Mesendoderm (in vitro differentiated cells): ENCODE measurements around the gene PAK4.

Source experiments
- DNase-seq: peaks from one replicate; pipeline ENCODE4 v3.0.0; 2013
- H2AK5ac ChIP-seq: 2 replicates; pipeline ENCODE4 v1.6.1; 2013; ENCODE audit warnings: low read length, inconsistent platforms
- H2BK120ac ChIP-seq: 2 replicates; pipeline ENCODE4 v1.6.1; 2013; ENCODE audit warnings: low read depth, mild to moderate bottlenecking, low read length, moderate library complexity, mixed read lengths
- H2BK15ac ChIP-seq: replicated peaks from 2 replicates; pipeline ENCODE4 v1.6.1; 2013; ENCODE audit warnings: low read depth, mild to moderate bottlenecking, moderate library complexity
- H2BK5ac ChIP-seq: 2 replicates; pipeline ENCODE4 v1.6.1; 2013; ENCODE audit warnings: low read length, inconsistent platforms
- H3K18ac ChIP-seq: 2 replicates; pipeline ENCODE4 v1.6.1; 2013; ENCODE audit warnings: mild to moderate bottlenecking, low read length, mixed read lengths
- H3K23ac ChIP-seq: one replicate; pipeline ENCODE4 v1.6.1; 2013; ENCODE audit warnings: low read length
- H3K27ac ChIP-seq: 2 replicates; pipeline ENCODE4 v1.5.1; 2013; ENCODE audit warnings: low read depth, mild to moderate bottlenecking, inconsistent platforms, low read length, moderate library complexity
- H3K27me3 ChIP-seq: 2 replicates; pipeline ENCODE4 v1.6.1; 2013; ENCODE audit warnings: low read length, control low read depth, mild to moderate bottlenecking, inconsistent platforms; ENCODE audit not compliant: insufficient read depth, poor library complexity
- H3K36me3 ChIP-seq: 2 replicates; pipeline ENCODE4 v1.6.1; 2013; ENCODE audit warnings: low read length, inconsistent platforms; ENCODE audit not compliant: control insufficient read depth, insufficient read depth
- H3K4ac ChIP-seq: one replicate; pipeline ENCODE4 v1.6.1; 2013; ENCODE audit warnings: low read depth, mild to moderate bottlenecking, low read length, moderate library complexity
- H3K4me1 ChIP-seq: 2 replicates; pipeline ENCODE4 v1.6.1; 2013; ENCODE audit warnings: low read depth, low read length, inconsistent platforms; ENCODE audit not compliant: control insufficient read depth
- H3K4me2 ChIP-seq: 2 replicates; pipeline ENCODE4 v1.6.1; 2013; ENCODE audit warnings: low read length
- H3K4me3 ChIP-seq: 2 replicates; pipeline ENCODE4 v1.5.1; 2013; ENCODE audit warnings: mild to moderate bottlenecking, low read length
- H3K56ac ChIP-seq: one replicate; pipeline ENCODE4 v1.6.1; 2013; ENCODE audit warnings: low read length
- H3K79me1 ChIP-seq: 2 replicates; pipeline ENCODE4 v1.6.1; 2013; ENCODE audit warnings: low read length, inconsistent platforms
- H3K79me2 ChIP-seq: 2 replicates; pipeline ENCODE4 v1.6.1; 2013; ENCODE audit warnings: mild to moderate bottlenecking, low read length; ENCODE audit not compliant: control insufficient read depth, insufficient read depth
- H3K9ac ChIP-seq: 2 replicates; pipeline ENCODE4 v1.6.1; 2013; ENCODE audit warnings: low read length, inconsistent platforms
- H4K5ac ChIP-seq: one replicate; pipeline ENCODE4 v1.6.1; 2013; ENCODE audit warnings: low read length
- H4K8ac ChIP-seq: one replicate; pipeline ENCODE4 v1.6.1; 2013; ENCODE audit warnings: low read depth, mild to moderate bottlenecking, control low read depth, low read length, moderate library complexity
- WGBS: extraction: QIAGEN DNeasy Blood & Tissue Kit; methylation state at CpG from one replicate; pipeline ENCODE4 v1.1.7; 2013; ENCODE audit warnings: low lambda C conversion rate, missing lambda C conversion rate; ENCODE audit not compliant: insufficient coverage; ENCODE audit errors: extremely low coverage; 5-methylcytosine and 5-hydroxymethylcytosine counted together

PAK4 gene

DNA sequence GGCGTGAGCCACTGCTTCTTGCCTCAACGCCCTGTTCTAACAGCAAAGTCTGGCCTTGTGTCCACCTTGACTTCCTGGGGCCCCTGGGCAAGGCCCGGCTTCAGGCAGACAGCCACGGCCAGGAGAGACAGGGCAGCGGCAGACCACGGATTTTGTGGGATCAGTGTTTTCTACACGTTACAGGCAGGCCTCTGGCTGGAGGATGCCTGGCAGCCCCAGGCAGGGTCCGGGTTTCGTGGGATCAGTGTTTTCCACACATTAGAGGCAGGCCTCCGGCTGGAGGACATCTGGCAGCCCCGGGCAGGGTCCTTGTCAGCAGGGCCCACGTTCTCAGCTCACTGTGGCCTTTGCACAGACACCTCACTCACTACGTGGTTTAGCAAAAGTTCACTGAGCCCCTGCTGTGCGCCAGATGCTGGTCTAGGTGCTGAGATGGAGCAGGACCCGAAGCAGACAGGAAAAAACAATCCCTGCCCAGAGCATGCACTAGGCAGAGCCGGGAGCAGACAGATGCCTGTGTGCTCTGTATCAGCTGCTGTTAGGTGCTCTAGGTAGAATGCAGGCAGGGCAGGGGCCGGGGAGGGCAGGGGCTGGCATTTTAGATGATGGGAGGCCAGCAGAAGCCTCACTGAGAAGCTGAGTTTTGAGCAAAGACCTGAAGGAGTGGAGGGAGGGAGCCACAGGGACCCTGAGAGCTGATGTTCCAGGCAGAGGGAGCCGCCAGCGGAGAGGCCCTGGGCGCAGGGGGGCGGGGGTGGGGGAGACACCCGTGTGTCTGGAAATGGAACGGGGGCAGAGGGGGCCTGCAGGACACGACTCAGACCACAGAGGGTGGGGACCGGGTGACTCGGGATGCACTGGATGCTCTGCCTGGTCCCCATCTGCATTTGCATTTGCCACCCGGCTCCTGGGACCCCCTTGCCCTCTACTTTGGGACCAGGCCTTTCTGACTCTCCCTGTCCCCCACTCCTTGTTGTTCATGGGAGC is 46.2 kb downstream of the PAK4 start:
- H3K36me3 ChIP-seq, result no peaks in the 10 kb centered on the region
- no peak for DNase-seq
- no peak overlapping the region for H2BK120ac ChIP-seq
- H4K8ac ChIP-seq, result no peak overlapping the region
- H3K79me1 ChIP-seq, result no peaks in the 10 kb centered on the region
- no peak overlapping the region for H2AK5ac ChIP-seq
- no peak overlapping the region for H2BK5ac ChIP-seq
- no peaks in the 10 kb centered on the region for H3K27me3 ChIP-seq
- no peak overlapping the region for H3K4me3 ChIP-seq
- H3K56ac ChIP-seq, result no peak overlapping the region
- H3K23ac ChIP-seq, result no peak overlapping the region
- no peak overlapping the region for H3K4me2 ChIP-seq
- H4K5ac ChIP-seq, result no peak overlapping the region
- H2BK15ac ChIP-seq, result no peak overlapping the region
- no peaks in the 10 kb centered on the region for H3K79me2 ChIP-seq
- H3K27ac ChIP-seq, result no peak overlapping the region
- H3K4me1 ChIP-seq, result peaks cover 2% of the 10 kb centered on the region
- no peak overlapping the region for H3K18ac ChIP-seq
- H3K4ac ChIP-seq, result no peak overlapping the region
- no peak overlapping the region for H3K9ac ChIP-seq
- no CpG with 5 or more reads among the region's 27 CpGs for WGBS

DNA sequence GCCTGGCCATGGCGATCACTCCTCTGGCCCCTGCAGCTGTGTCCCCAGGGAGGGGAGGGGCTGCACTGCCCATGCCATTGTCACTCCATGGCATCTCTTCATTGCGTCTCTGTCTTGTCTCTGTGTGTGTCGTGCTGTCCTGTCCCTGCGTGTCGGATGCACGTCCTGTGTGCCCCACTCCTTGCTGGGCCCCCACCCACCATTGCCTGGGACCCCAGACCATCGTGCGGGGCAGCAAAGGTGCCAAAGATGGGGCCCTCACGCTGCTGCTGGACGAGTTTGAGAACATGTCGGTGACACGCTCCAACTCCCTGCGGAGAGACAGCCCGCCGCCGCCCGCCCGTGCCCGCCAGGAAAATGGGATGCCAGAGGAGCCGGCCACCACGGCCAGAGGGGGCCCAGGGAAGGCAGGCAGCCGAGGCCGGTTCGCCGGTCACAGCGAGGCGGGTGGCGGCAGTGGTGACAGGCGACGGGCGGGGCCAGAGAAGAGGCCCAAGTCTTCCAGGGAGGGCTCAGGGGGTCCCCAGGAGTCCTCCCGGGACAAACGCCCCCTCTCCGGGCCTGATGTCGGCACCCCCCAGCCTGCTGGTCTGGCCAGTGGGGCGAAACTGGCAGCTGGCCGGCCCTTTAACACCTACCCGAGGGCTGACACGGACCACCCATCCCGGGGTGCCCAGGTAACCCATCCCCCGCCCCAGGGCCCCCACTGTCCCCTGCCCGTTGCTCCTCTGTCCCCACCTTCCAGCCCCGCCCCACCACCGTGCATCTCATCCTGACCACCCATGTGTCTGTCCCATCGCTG is 47.3 kb downstream of the PAK4 start:
- H3K4ac ChIP-seq, result no peak overlapping the region
- no peak overlapping the region for H3K23ac ChIP-seq
- H2BK5ac ChIP-seq, result no peak overlapping the region
- H4K5ac ChIP-seq, result no peak overlapping the region
- H3K27ac ChIP-seq, result no peak overlapping the region
- H3K4me3 ChIP-seq, result no peak overlapping the region
- H4K8ac ChIP-seq, result no peak overlapping the region
- no peaks in the 10 kb centered on the region for H3K79me2 ChIP-seq
- H2BK120ac ChIP-seq, result no peak overlapping the region
- H2BK15ac ChIP-seq, result no peak overlapping the region
- H3K18ac ChIP-seq, result no peak overlapping the region
- H3K4me1 ChIP-seq, result no peaks in the 10 kb centered on the region
- H3K36me3 ChIP-seq, result no peaks in the 10 kb centered on the region
- H3K9ac ChIP-seq, result no peak overlapping the region
- WGBS, result no CpG with 5 or more reads among the region's 45 CpGs
- no peak overlapping the region for H3K4me2 ChIP-seq
- H3K27me3 ChIP-seq, result no peaks in the 10 kb centered on the region
- no peak overlapping the region for H3K56ac ChIP-seq
- no peaks in the 10 kb centered on the region for H3K79me1 ChIP-seq
- no peak for DNase-seq
- no peak overlapping the region for H2AK5ac ChIP-seq

DNA sequence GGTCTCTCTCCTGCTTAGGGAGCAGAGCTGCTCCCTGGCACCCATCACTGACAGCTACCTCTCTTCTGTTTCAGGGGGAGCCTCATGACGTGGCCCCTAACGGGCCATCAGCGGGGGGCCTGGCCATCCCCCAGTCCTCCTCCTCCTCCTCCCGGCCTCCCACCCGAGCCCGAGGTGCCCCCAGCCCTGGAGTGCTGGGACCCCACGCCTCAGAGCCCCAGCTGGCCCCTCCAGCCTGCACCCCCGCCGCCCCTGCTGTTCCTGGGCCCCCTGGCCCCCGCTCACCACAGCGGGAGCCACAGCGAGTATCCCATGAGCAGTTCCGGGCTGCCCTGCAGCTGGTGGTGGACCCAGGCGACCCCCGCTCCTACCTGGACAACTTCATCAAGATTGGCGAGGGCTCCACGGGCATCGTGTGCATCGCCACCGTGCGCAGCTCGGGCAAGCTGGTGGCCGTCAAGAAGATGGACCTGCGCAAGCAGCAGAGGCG is 48.0 kb downstream of the PAK4 start:
- WGBS, result no CpG with 5 or more reads among the region's 25 CpGs
- Histone ChIP-seq H3K36me3 (no peaks in the 10 kb centered on the region), H2BK15ac (no peak overlapping the region)

DNA sequence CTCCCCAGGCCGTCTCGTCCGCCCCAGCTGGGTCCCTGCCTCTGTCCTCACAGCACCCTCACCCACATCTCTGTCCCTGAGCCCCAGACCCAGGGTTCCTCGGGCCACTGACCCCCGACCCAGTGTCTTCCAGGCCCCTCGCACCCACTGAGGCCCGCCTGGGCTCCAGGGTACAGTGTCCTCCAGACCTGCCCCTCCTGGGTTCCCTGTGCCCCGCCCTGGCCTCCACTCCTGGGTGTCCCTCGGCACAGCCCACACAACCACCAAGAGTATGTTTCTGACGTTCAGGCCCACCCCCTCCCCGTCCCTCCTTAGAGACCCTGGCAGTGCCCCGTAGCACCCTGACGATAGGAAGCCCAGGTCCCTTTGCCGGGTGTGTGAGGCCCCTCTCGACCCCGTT is 48.6 kb downstream of the PAK4 start:
- Histone ChIP-seq H4K8ac (no peak overlapping the region), H3K4me3 (no peak overlapping the region), H3K27me3 (no peaks in the 10 kb centered on the region), H3K4me2 (no peak overlapping the region), H3K79me2 (no peaks in the 10 kb centered on the region), H3K27ac (no peak overlapping the region), H3K79me1 (no peaks in the 10 kb centered on the region), H3K56ac (no peak overlapping the region), H3K18ac (no peak overlapping the region), H2AK5ac (no peak overlapping the region), H2BK15ac (no peak overlapping the region), H3K4me1 (no peaks in the 10 kb centered on the region), H4K5ac (no peak overlapping the region), H3K4ac (no peak overlapping the region), H2BK5ac (no peak overlapping the region), H3K9ac (no peak overlapping the region), H2BK120ac (no peak overlapping the region), H3K36me3 (no peaks in the 10 kb centered on the region), H3K23ac (no peak overlapping the region)
- no peak for DNase-seq
- WGBS, result no CpG with 5 or more reads among the region's 16 CpGs

More for the DNA sequence above, 48.0 kb downstream of the PAK4 start:
- Histone ChIP-seq H3K27me3 (no peaks in the 10 kb centered on the region), H3K4me2 (no peak overlapping the region), H3K56ac (no peak overlapping the region), H3K79me1 (no peaks in the 10 kb centered on the region), H2BK5ac (no peak overlapping the region), H3K79me2 (no peaks in the 10 kb centered on the region), H3K4me3 (no peak overlapping the region), H4K8ac (no peak overlapping the region), H2AK5ac (no peak overlapping the region), H3K18ac (no peak overlapping the region), H3K4me1 (no peaks in the 10 kb centered on the region), H3K4ac (no peak overlapping the region), H2BK120ac (no peak overlapping the region), H3K23ac (no peak overlapping the region), H3K9ac (no peak overlapping the region), H3K27ac (no peak overlapping the region), H4K5ac (no peak overlapping the region)
- no peak for DNase-seq

DNA sequence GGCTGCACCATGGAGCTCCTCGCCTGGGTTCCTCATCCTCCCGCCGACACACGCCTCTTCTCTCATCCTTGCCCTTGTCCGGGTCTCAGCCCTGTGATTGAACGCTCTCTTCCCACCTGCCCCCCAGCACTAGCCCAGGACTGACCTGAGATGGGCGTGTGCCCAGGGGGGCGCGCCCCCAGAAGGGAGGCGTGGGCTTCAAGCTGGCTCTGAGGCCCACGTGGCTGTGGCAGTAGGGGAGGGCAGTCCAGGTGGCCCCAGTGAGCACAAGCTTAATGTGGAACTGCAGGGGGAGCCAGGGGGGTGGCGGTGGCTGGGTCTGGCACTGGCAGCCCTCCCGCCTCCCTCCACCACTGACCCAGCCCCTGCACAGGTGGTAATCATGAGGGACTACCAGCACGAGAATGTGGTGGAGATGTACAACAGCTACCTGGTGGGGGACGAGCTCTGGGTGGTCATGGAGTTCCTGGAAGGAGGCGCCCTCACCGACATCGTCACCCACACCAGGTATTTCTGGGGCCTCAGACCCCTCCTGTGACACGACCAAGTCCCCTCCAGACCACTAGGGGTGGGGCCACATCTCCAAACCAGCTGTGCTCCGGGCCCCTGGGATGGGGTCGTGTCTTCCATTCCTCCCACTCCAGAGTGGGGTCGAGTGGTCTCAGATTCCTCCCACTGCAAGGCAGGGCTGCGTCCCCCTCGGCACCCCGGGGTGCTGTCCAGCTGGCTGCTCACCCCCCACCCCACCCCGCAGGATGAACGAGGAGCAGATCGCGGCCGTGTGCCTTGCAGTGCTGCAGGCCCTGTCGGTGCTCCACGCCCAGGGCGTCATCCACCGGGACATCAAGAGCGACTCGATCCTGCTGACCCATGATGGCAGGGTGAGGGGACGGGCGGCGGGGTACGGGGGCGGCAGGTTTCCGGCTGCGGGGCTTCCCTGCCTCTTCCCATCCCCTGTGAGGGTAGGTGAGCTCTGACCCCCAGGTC is 49.3 kb downstream of the PAK4 start:
- Histone ChIP-seq H4K5ac (no peak overlapping the region), H3K56ac (no peak overlapping the region), H3K9ac (no peak overlapping the region), H2BK5ac (no peak overlapping the region), H3K23ac (no peak overlapping the region), H2AK5ac (no peak overlapping the region), H3K4me2 (no peak overlapping the region), H3K36me3 (no peaks in the 10 kb centered on the region), H3K4me3 (no peak overlapping the region), H3K27me3 (no peaks in the 10 kb centered on the region), H3K27ac (no peak overlapping the region), H3K79me2 (no peaks in the 10 kb centered on the region), H4K8ac (no peak overlapping the region), H3K79me1 (no peaks in the 10 kb centered on the region), H2BK120ac (no peak overlapping the region), H3K4me1 (no peaks in the 10 kb centered on the region), H2BK15ac (no peak overlapping the region), H3K18ac (no peak overlapping the region), H3K4ac (no peak overlapping the region)
- WGBS, result no CpG with 5 or more reads among the region's 43 CpGs
- DNase-seq, result no peak
